ENCODE results near the gene EPSTI1.

EPSTI1 gene

DNA sequence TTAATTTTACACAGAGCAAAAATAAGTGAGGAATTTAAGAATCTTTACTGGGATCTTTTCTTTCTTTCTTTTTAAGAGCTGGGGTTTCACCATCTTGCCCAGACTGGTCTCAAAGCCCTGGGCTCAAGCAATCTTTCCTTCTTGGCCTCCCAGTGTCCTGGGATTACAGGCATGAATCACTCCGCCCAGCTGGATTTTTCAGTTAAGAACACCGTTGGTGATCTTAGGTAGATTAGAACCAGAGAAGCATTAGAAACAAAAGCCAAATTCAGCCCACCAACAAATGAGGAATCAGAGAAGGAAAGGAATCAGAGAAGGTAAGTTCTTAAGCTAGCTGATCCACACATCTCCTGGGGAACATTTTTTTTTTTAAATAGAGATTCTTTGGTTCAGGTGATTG is 34.2 kb downstream of the EPSTI1 start:
- no peaks in the 10 kb centered on the region for H3K4me1 ChIP-seq (ENCODE audit: insufficient read depth, insufficient read length)
- H3K9me3 ChIP-seq (ENCODE audit: insufficient read depth, low read length) = no peaks in the 10 kb centered on the region
- no peak overlapping the region for H3K9ac ChIP-seq (ENCODE audit: insufficient read length, low read depth)
- no peaks in the 10 kb centered on the region for H3K36me3 ChIP-seq (ENCODE audit: insufficient read depth, insufficient read length, low read length)
- TF ChIP-seq ZNF274 (IDR thresholded peaks at IDR 0.05; ENCODE audit: low read depth, low read length) = no peak
- no peak for TF ChIP-seq YY1 (IDR thresholded peaks at IDR 0.05; ENCODE audit: insufficient read depth, insufficient read length)
- TF ChIP-seq SUZ12 (IDR thresholded peaks at IDR 0.05; ENCODE audit: extremely low read depth, insufficient read depth, insufficient read length) = no peak
- DNase-seq (ENCODE audit: low read depth, low spot score) = no peak
- no peaks in the 10 kb centered on the region for H3K27me3 ChIP-seq (ENCODE audit: insufficient read depth, insufficient read length)
- no peak overlapping the region for H3K4me3 ChIP-seq (ENCODE audit: insufficient read length, low read depth)

DNA sequence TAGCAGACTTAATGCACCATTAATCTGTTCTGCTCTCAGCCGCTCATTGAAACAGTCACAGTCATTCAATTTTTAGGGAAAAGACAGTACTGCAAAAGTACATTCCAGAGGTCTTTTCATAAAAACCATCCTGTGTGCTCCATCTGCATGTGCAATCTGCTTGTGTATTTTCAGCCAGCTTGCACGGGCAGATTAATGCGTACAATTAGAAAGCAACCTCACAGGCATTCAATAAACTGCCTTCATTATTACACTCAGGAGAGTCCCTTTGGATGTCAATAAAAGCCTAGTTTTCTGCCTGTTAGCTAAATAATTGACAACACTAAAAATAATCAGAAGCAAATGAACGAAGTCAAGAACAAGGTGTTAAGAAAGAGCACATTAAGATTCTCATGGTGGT is 41.9 kb downstream of the EPSTI1 start:
- DNase-seq (ENCODE audit: low read depth, low spot score) = no peak
- Histone ChIP-seq H3K9ac (ENCODE audit: insufficient read length, low read depth) (no peak overlapping the region), H3K27me3 (ENCODE audit: insufficient read depth, insufficient read length) (no peaks in the 10 kb centered on the region), H3K36me3 (ENCODE audit: insufficient read depth, insufficient read length, low read length) (no peaks in the 10 kb centered on the region), H3K4me3 (ENCODE audit: insufficient read length, low read depth) (no peak overlapping the region), H3K9me3 (ENCODE audit: insufficient read depth, low read length) (no peaks in the 10 kb centered on the region), H3K4me1 (ENCODE audit: insufficient read depth, insufficient read length) (no peaks in the 10 kb centered on the region)
- TF ChIP-seq SUZ12 (IDR thresholded peaks at IDR 0.05; ENCODE audit: extremely low read depth, insufficient read depth, insufficient read length) (no peak), YY1 (IDR thresholded peaks at IDR 0.05; ENCODE audit: insufficient read depth, insufficient read length) (no peak), ZNF274 (IDR thresholded peaks at IDR 0.05; ENCODE audit: low read depth, low read length) (no peak)

DNA sequence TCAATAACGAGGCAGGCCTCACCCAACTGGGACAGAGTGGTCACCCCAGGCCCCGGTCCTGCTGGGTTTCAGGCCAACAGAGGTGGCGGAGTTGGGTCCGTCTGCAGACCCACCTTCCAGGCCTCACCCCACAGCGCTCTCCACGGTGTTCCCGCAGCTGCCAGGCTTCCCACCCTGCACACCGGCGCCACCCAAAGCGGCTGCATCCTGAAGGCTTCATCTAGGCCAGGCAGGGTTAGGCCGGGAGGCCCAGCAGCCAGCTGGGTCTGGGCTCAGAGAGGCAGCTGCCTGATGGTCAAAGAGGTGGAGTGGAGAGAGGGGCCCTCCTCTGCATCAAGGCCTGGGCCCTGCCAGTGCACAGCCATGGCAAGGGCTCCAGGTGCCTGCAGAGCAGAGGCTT is 44.1 kb downstream of the EPSTI1 start:
- TF ChIP-seq ZNF274 (IDR thresholded peaks at IDR 0.05; ENCODE audit: low read depth, low read length) (no peak), SUZ12 (IDR thresholded peaks at IDR 0.05; ENCODE audit: extremely low read depth, insufficient read depth, insufficient read length) (no peak), YY1 (IDR thresholded peaks at IDR 0.05; ENCODE audit: insufficient read depth, insufficient read length) (no peak)
- DNase-seq (ENCODE audit: low read depth, low spot score) = no peak
- H3K4me3 ChIP-seq (ENCODE audit: insufficient read length, low read depth) = no peak overlapping the region

DNA sequence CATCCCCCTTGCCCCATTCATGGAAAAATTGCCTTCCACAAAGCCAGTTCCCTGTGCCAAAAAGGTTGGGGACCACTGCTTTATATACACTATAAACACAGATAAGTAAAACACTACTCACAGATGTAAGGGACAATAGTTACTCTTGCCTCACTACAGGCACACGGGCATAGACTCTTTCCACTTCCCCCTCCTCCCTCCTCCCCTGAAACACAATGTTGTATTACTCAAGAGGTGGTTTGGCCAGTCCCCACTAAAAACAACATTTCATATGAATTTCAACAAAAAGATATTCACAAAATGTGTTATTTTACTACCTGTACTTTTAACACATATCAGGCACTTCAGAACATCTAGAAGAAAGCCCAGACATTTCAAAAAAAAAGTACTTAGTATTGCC is 45.1 kb downstream of the EPSTI1 start:
- Histone ChIP-seq H3K9me3 (ENCODE audit: insufficient read depth, low read length) (no peaks in the 10 kb centered on the region), H3K4me1 (ENCODE audit: insufficient read depth, insufficient read length) (no peaks in the 10 kb centered on the region), H3K4me3 (ENCODE audit: insufficient read length, low read depth) (no peak overlapping the region), H3K36me3 (ENCODE audit: insufficient read depth, insufficient read length, low read length) (no peaks in the 10 kb centered on the region), H3K9ac (ENCODE audit: insufficient read length, low read depth) (no peak overlapping the region), H3K27me3 (ENCODE audit: insufficient read depth, insufficient read length) (no peaks in the 10 kb centered on the region)
- TF ChIP-seq YY1 (IDR thresholded peaks at IDR 0.05; ENCODE audit: insufficient read depth, insufficient read length) = no peak
- TF ChIP-seq ZNF274 (IDR thresholded peaks at IDR 0.05; ENCODE audit: low read depth, low read length) = no peak
- no peak for TF ChIP-seq SUZ12 (IDR thresholded peaks at IDR 0.05; ENCODE audit: extremely low read depth, insufficient read depth, insufficient read length)
- no peak for DNase-seq (ENCODE audit: low read depth, low spot score)

More for the DNA sequence above, 44.1 kb downstream of the EPSTI1 start:
- H3K4me1 ChIP-seq (ENCODE audit: insufficient read depth, insufficient read length) = no peaks in the 10 kb centered on the region
- no peaks in the 10 kb centered on the region for H3K27me3 ChIP-seq (ENCODE audit: insufficient read depth, insufficient read length)
- no peaks in the 10 kb centered on the region for H3K9me3 ChIP-seq (ENCODE audit: insufficient read depth, low read length)
- no peaks in the 10 kb centered on the region for H3K36me3 ChIP-seq (ENCODE audit: insufficient read depth, insufficient read length, low read length)
- H3K9ac ChIP-seq (ENCODE audit: insufficient read length, low read depth) = no peak overlapping the region

DNA sequence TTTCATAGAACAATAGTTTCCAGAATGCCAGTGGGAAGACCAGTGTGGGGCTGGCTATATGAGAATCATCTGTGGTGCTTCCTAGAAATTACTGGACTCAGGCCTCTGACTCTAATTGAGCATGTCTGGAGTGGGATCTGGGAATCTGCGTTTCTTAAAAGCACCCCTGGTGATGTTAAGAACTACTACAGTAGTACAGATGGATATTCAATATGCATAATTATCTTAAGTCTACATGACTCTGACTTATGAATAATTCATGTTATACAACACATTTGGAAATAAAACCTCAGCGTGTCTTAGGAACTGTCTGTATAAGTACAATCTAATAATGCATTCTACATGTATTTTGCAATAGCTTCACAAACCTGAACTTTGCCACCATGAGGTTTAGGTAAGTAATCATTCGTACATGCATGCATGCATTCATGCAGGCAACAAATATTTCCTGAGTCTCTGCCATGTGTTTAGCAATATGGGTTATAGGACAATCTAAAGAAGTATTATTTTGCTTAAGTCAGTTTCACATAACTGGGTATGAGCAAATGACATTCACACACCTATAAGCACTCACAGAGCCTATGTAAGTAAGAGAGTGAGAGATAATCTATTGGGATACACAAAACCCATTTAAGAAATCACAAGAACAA is 62.0 kb downstream of the EPSTI1 start:
- Histone ChIP-seq H3K9me3 (ENCODE audit: insufficient read depth, low read length) (peaks cover 16% of the 10 kb centered on the region; the same call in 1 of the 2 replicates), H3K36me3 (ENCODE audit: insufficient read depth, insufficient read length, low read length) (no peaks in the 10 kb centered on the region), H3K4me1 (ENCODE audit: insufficient read depth, insufficient read length) (no peaks in the 10 kb centered on the region), H3K27me3 (ENCODE audit: insufficient read depth, insufficient read length) (no peaks in the 10 kb centered on the region), H3K9ac (ENCODE audit: insufficient read length, low read depth) (no peak overlapping the region), H3K4me3 (ENCODE audit: insufficient read length, low read depth) (no peak overlapping the region)
- DNase-seq (ENCODE audit: low read depth, low spot score) = no peak
- TF ChIP-seq SUZ12 (IDR thresholded peaks at IDR 0.05; ENCODE audit: extremely low read depth, insufficient read depth, insufficient read length) (no peak), ZNF274 (IDR thresholded peaks at IDR 0.05; ENCODE audit: low read depth, low read length) (no peak), YY1 (IDR thresholded peaks at IDR 0.05; ENCODE audit: insufficient read depth, insufficient read length) (no peak)

DNA sequence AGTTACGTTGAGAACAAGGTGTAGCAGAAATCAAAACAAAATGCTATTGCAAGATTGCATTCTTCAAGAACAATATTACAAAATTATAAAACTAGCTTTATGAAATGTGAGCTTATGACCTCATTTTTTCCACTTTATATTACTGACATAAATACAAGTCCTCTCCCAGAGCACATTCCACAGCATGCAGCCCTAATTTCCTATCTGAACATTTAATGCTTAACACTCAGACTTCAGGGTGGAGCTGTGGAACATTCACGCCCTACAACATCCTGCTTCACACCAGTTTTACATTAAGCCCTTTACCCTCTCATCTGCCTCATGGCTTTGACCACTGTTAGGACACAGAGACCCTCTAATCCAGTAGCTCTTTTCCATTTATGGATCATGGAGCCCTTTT is 65.5 kb downstream of the EPSTI1 start:
- Histone ChIP-seq H3K36me3 (ENCODE audit: insufficient read depth, insufficient read length, low read length) (no peaks in the 10 kb centered on the region), H3K4me1 (ENCODE audit: insufficient read depth, insufficient read length) (no peaks in the 10 kb centered on the region), H3K9me3 (ENCODE audit: insufficient read depth, low read length) (peaks cover 16% of the 10 kb centered on the region; the same call in 1 of the 2 replicates), H3K9ac (ENCODE audit: insufficient read length, low read depth) (no peak overlapping the region), H3K27me3 (ENCODE audit: insufficient read depth, insufficient read length) (no peaks in the 10 kb centered on the region), H3K4me3 (ENCODE audit: insufficient read length, low read depth) (no peak overlapping the region)
- no peak for DNase-seq (ENCODE audit: low read depth, low spot score)
- TF ChIP-seq YY1 (IDR thresholded peaks at IDR 0.05; ENCODE audit: insufficient read depth, insufficient read length) (no peak), ZNF274 (IDR thresholded peaks at IDR 0.05; ENCODE audit: low read depth, low read length) (no peak), SUZ12 (IDR thresholded peaks at IDR 0.05; ENCODE audit: extremely low read depth, insufficient read depth, insufficient read length) (no peak)

DNA sequence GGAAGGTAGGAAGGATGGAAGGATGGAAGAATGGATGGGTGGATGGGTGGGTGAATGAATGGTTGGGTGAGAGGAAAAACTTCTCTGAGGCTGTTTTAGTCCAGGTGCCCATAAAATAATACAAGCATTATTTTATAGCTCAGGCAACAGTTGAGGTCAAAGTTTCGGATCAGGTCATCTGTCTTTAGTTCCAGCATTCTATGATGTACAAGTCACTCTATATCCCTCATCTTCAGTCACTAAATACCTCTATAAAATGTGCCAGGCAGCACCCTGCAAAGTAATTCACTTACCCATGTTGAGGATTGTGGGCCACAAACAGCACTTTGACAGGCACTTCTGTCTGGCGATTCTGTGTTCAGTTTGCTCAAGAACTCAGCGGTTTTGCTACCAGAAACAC is 66.0 kb downstream of the EPSTI1 start:
- TF ChIP-seq ZNF274 (IDR thresholded peaks at IDR 0.05; ENCODE audit: low read depth, low read length) (no peak), SUZ12 (IDR thresholded peaks at IDR 0.05; ENCODE audit: extremely low read depth, insufficient read depth, insufficient read length) (no peak), YY1 (IDR thresholded peaks at IDR 0.05; ENCODE audit: insufficient read depth, insufficient read length) (no peak)
- no peaks in the 10 kb centered on the region for H3K4me1 ChIP-seq (ENCODE audit: insufficient read depth, insufficient read length)
- H3K27me3 ChIP-seq (ENCODE audit: insufficient read depth, insufficient read length) = no peaks in the 10 kb centered on the region
- DNase-seq (ENCODE audit: low read depth, low spot score) = no peak
- no peaks in the 10 kb centered on the region for H3K36me3 ChIP-seq (ENCODE audit: insufficient read depth, insufficient read length, low read length)
- H3K4me3 ChIP-seq (ENCODE audit: insufficient read length, low read depth) = no peak overlapping the region
- no peak overlapping the region for H3K9ac ChIP-seq (ENCODE audit: insufficient read length, low read depth)
- peaks cover 16% of the 10 kb centered on the region; the same call in 1 of the 2 replicates for H3K9me3 ChIP-seq (ENCODE audit: insufficient read depth, low read length)

All from NT2/D1 (cell line).